Raji (cell line): ENCODE data around the gene CEP128.

Experiments
- POLR2A ChIP-seq: IDR thresholded peaks from 2 replicates; pipeline ENCODE4 v1.6.1; 2011; ENCODE audit warnings: low read depth, low read length, control low read depth; ENCODE audit not compliant: insufficient read depth

Gene CEP128

GRCh38 chr14:80538633-80539375, 402.7 kb downstream of the CEP128 start:
- no peak for TF ChIP-seq POLR2A

DNA sequence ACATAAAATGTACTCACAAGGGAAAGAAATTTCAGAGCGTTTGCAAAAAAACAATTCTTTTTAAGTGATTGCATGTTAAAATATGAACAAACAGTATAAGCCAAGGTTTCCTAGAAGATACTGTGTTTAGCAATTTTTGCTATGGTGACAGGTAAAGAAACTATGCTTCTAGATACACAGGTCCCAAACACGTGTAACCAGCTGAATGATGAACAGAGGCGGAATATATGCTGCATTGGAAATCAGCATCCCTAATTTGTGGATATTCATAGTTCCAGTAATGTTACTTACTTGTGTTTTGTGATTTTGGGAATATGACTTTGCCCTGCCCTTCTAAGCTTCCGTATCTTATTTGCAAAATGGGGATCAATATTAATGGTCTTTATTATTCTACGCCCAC, 403.9 kb downstream of the CEP128 start:
- no peak for TF ChIP-seq POLR2A

- TF ChIP-seq POLR2A, result no peak
These were observed 405.1 kb downstream of the CEP128 start for GRCh38 chr14:80536456-80536855.

GRCh38 chr14:80535171-80535570, 406.4 kb downstream of the CEP128 start:
- no peak for TF ChIP-seq POLR2A

DNA sequence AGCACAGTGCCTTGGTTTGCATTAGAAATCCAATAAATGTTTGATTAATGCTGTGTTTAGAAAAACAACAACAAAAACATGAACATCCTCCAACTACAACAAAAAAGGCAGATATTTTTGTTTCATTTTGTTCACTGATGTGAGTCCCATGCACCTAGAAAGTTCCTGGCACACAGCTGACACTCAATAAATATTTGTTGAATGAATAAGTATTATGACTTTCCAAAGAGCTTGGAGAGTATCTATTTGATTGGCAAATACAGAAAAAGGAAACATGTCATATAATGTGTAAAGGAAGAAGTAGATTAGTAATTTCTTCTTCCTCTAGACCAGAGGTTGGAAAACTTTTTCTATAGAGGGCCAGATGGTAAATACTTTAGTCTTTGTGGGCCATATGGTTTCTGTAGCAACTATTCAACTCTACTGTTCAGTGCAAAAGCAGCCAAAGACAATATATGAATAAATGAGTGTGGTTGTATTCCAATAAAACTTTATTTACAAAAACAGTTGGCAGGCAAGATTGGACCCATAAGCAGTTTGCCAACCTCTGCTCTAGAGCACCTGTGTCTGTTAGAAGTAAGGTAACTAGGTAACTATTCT, 417.9 kb downstream of the CEP128 start:
- no peak for TF ChIP-seq POLR2A

DNA sequence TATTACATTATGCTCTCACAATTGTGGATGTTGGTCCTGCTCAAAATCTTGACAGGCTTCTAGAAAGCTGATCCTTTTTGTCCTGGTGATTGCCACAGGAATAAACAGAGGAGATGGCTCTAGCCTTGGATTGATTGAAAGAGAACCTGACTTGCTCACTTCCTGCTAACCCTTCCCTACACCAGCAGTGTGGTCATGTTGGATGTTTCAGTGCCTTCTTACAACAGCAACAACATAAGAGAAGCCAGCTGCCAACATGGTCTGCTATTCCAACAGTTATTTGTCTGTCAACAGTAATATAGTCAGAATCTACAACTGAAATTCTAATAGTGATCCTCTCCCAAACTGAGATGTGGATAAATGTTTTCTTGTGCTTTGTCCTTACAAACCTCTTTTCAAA, 418.6 kb downstream of the CEP128 start:
- TF ChIP-seq POLR2A, result no peak

DNA sequence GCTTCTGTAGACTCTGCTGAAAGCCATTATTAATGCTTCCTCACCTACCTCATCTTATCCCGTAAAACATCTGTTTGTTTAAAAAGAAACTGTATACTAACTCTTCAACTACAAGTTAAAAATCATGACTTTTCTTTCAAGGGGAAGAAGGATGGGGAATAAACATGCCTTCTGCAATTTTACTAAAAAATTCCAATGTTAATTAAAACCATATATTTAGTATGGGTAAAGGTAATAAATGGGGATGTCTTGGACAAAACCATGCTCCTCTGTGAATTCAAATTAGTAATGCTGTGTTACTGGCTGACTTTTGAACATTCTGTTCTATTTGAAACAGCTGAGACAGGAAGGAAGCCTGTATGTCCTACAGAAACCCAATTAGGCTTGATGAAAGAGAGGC, 419.1 kb downstream of the CEP128 start:
- no peak for TF ChIP-seq POLR2A

DNA sequence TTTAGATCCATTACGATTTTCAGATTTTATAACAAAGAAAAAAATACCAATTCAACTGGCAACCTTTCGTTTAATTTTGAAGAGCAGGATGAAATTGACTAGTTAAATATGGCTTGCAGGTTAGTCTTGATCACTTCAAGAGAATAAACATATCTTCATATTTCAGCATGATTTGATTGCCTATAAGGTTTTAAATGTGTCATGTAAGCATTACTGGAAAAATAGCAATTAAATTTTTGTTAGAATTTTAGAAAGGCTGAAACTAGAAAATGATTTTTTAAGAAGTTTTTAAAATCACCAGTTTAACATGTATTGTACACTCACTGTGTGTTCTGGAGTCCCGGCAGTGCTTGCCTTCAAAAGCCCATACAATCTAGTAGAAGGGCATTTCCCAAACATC, 420.1 kb downstream of the CEP128 start:
- no peak for TF ChIP-seq POLR2A

DNA sequence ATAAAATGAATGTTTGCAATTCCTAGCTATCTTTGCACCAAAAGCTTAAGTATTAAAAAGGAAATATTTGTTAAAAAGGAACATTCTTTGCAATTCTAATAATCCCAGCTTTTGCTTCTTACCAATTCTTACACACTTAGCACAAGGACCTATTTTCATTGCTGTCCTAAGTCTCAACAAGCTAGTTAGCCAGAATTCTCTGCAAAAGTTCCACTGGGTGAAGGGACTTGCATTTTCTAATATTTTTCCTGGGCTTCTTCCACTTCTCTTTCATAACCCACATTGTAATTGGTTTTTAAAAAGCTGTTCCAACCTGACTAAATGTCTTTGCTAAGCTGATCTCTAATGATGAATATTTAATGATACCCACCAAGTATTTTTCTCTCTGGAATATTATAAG, 422.5 kb downstream of the CEP128 start:
- TF ChIP-seq POLR2A, result no peak

GRCh38 chr14:80518173-80518572, 423.4 kb downstream of the CEP128 start:
- no peak for TF ChIP-seq POLR2A

GRCh38 chr14:80507292-80507869, 434.2 kb downstream of the CEP128 start:
- no peak for TF ChIP-seq POLR2A

GRCh38 chr14:80504781-80505180, 436.8 kb downstream of the CEP128 start:
- TF ChIP-seq POLR2A, result no peak

DNA sequence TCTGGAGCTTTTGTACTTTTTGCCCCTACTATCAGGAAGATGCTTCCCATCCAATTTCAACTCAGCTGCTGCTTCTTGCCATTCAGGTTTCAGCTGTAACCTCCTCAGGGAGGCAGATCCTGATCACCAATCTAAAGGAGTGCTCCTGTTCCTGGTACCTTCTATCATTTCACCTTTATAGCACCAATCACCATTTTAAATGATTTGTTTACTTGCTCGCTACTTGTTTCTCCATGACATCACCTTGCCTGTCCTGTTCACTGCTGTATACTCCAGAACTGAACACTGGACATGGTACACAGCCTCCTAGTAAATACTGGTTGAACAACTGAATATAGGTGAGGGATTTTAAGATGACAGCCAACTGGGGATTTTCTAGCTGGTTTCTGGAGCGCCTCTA, 443.0 kb downstream of the CEP128 start:
- no peak for TF ChIP-seq POLR2A

DNA sequence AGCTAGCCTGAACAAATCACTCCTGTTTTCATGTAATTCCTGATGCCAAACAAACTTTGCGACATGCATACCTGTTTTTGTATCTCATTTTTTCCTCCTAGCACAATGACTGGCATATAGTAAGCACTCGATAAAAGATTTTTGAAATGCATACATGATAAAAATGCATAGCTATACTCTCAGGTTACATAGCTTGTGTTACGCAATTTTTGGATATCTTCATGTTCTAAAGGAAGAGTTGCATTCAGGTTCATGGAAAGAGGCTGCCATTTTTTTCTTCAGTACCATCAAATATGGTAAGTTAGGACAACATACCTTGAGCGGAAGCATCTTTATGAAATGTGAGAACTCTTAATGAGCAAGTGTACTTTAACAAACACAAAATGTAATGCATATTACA, 445.4 kb downstream of the CEP128 start:
- no peak for TF ChIP-seq POLR2A

DNA sequence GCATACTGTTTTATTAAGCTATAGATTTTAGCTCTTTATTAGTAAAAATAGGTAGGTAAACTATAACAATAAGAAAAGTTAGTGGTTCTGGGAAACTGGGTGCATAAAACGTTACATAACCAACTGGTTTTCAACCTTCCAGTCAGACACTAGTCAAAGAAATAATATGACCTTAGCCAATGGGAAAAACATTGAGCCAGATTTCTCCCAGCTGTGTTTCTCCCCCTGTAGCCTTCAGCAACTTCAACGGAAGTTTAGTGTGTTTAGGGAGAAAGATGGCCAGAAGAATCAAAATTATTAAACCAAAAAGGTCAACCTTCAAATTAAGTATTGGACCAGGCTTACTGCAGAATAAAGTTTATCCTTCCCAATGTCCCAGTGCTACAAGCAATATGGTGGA, 446.8 kb downstream of the CEP128 start:
- no peak for TF ChIP-seq POLR2A

- no peak for TF ChIP-seq POLR2A
These were observed 447.9 kb downstream of the CEP128 start for GRCh38 chr14:80493620-80494019.
